HG03565 (cell line): Measurements from ENCODE around the gene WDR64.
A peak's percentile ranks its signal among the peaks of the same experiment; 100 is the strongest.

Experiments used
- ATAC-seq: cut with Tn5 transposase; IDR thresholded peaks from one replicate; pipeline ENCODE4 v1.9.1; 2021; ENCODE audit warnings: mild to moderate bottlenecking, moderate library complexity; ENCODE audit not compliant: unreplicated experiment

Gene WDR64

GRCh38 chr1:241630899-241631298 is 21.2 kb upstream of the WDR64 start:
- no peak for ATAC-seq

GRCh38 chr1:241631674-241632073 is 20.4 kb upstream of the WDR64 start:
- ATAC-seq, result no peak

GRCh38 chr1:241632987-241633386 is 19.1 kb upstream of the WDR64 start:
- no peak for ATAC-seq

DNA sequence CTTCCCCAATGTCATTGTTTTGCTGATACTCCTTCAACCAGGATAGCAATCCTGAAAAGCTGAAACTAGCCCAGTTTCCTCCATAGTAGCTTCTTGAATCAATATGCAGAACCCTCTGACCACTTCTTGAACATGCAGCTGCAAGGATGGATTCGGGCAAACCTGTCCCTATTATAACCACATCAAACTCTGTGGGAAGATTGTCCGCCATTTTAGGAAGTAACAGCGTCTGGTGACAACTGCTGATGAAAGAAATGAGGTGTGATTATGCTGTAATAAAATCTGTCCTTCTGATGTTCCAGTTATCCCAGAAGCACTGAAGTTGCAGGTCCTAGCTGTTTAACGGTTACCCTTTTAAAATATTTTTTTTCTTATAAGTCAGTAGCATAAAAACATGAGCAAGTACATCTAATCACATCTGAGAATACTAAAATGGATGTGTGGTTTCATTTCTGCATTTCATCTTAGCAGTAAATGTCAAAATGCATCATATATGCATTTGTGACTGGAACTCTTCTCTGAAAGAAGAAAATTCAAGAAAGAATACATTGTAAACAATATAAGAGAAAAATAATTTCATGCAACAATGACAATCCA is 16.4 kb upstream of the WDR64 start:
- ATAC-seq, result no peak

DNA sequence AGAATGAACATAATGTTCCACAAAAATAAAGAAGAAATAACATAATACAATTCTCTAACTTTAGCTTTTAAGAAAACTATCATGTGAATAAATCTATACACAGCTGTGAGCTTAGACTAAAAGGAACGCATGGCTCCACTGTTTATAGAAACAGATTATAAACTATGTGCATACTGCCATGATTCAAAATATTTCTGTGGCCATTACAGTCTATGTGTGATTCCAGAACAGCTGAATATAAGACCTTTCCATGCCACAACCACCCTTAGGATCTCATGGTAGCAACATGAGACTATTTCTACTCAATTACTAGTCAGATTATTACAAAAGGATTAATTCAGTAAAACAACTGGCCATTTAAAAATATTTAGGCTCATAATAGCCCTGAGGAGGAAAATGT is 15.8 kb upstream of the WDR64 start:
- ATAC-seq, result no peak

DNA sequence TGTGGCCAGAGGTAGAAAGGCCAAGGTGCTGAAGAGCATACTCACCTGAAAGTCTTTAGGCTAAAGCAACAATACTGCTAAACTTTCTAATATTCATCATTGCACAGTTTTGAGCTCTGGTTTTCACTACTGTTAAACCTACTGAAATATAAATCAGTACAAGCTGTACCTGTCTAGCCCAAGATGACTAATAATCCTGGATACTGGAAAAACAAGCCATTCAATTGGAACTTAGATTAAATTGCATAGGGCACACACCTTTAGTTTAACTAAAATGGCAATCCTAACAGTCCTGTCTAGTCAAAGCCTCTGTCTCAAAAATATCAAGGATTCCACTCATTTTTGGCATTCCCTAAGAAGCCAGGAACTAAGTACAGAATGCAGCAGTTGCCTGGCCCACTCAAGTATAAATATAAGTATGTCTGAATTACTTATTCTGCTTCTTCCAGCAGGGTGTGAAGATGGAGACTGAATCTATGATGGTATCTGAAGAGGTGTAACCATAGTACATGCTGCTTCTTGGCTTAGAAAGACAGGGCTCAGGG is 15.0 kb upstream of the WDR64 start:
- no peak for ATAC-seq

- no peak for ATAC-seq
Observed at GRCh38 chr1:241637604-241638003, 14.5 kb upstream of the WDR64 start.

- no peak for ATAC-seq
Observed at GRCh38 chr1:241638099-241638682, 13.9 kb upstream of the WDR64 start.

DNA sequence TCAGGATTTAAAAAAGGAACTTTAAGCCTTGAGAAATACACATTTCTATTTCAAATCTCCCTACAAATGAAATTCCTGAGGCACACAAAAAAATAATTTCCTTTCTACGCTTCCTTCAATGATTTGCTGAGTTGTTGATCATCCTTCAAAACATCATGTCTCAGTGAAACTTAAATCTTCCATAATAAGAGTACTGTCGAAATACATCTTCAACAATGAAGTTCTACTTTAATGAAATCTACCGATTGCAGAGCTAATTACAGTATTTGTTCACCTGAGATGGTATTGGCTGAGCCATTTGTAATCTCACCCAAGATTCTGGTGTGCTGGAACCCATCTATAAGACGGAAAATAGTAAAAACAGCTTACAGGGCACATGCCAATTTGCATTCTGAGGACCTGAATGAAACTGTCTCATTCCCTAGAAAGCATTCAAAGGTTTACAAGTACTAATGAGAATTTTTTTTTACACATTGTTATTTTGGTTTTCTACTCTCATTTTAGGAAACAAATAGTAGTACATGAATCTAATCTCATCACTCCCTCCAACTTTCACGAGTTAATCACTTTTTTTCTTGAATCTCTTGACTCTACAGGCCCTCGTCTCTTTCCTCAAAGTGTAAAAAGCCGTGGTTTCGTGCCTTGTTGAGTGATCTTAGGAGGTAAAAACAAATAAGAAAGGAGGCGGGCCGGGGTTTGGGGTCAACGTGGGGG is 13.0 kb upstream of the WDR64 start:
- ATAC-seq, result no peak

DNA sequence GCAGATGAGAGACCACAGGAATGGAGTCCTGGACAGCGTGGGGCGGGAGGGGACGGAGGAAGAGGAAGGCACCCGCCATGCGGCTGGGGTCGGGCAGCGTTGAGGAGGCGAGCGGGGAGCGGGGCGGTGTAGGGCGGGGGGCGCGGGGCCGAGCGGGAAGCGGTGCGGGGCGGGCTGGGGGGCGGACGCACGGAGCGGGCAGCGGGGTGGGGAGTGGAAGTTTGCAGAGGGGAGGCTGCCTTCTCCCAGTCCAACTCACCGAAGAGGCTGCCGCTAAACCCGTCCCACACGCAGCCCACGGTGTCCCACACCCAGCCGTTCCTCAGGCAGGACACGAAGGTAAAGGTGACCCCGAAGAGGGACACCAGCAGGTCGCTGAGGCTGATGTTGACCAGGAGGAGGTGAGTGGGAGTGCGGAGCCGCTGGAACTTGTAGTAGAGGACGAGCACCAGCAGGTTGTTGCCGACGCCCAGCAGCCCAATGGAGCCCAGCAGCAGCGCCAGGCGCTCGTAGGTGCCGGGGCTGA is 12.4 kb upstream of the WDR64 start:
- ATAC-seq, result peak; percentile 45

- peak; percentile 80 for ATAC-seq
Observed at GRCh38 chr1:241640149-241640866, 11.8 kb upstream of the WDR64 start, which contains the start of the genes CHML and OPN3. TSS of gene CHML (minus strand) at chr1:241640369. CDS start at chr1:241635766, 4,603 bp downstream. TSS of gene OPN3 (minus strand) at chr1:241640369. CDS start at chr1:241640254, 115 bp downstream.

DNA sequence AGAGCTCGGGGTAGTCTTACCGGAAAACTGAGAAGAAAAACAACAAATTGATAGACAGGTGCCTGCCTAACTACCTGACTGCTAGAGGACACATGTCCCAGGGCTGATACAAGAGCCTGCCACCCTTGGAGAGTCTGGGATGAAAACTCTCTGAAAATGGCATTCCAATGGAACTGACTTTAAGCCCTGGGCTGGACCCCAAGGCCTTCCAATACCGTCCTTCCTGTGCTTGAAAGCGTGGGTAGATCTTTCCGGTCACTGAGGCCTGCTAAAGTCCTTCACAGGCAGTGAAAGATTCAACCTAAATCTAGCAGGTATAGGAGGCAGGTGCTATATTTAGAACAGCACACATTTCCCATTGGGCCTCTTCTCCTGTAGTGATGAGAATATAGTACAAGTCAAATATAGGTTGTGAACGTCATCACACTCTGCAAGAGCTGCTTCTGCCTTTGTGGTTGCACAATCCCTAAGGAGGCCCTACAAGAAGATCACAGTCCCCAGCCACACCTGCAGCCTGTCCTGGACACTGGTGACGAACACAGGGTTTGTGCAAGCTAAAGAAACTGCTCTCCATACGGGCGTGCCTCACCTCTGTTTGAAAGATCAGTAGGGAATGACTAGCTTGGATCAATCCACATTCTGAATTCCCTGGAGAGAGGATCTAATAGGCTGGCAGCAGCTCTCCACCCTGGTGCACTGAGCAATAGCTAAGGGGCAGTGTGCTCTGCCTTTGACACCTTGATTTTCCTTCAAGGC is 11.0 kb upstream of the WDR64 start:
- ATAC-seq, result no peak

DNA sequence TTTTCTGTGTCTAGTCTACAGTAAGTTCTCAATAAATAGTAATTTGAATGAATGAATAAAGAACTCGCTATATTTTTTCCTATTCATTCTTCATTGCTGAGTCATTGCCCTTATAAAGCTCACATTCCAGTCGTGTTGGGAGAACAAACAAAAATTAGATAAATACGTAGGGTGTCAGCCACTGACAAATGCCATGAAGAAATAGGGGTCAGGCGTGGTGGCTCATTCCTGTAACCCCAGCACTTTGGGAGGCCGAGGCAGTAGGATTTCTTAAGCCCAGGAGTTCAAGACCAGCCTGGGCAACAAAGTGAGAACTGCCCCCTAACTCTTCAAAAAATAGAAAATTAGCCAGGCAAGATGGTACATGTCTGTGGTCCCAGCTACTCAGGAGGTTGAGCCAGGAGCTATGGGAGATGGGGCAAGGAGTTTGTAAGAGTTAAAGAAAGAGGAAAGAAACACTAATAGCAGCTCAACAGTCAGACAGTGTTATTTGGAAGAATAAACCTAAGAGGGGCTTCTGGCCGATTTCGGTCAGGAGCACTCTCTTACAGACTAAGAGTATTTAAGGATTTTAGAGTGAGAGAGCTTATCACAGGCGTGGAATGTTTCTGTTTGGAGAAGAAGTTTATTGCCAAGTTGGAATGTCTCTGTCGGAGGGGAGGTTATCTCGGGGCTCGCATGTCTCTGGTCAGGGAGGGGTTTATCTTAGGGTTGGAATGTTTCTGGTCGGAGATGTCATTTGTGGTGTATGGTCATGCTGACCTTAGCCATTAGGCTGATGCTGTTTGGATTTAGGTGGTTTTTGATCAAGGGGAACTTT is 10.1 kb upstream of the WDR64 start:
- no peak for ATAC-seq

- ATAC-seq, result no peak
Observed at GRCh38 chr1:241642593-241642944, 9.5 kb upstream of the WDR64 start.

DNA sequence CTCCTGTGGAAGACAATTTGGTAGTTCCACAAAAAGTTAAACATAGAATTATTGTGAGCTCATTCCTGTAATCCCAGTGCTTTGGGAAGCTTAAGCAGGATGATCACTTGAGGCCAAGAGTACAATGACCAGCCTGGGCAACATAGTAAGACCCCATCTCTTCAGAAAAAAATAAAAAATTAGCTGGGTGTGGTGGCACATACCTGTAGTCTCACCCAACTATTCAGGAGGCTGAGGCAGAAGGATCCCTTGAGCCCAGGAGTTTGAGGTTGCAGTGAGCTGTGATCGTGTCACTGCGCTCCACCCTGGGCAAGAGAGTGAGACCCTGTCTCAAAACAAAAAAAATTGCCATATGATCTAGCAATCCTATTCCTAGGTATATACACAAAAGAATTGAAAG is 7.8 kb upstream of the WDR64 start:
- no peak for ATAC-seq

GRCh38 chr1:241645199-241645598 is 6.9 kb upstream of the WDR64 start:
- no peak for ATAC-seq

GRCh38 chr1:241646201-241646600 is 5.9 kb upstream of the WDR64 start:
- ATAC-seq, result no peak

DNA sequence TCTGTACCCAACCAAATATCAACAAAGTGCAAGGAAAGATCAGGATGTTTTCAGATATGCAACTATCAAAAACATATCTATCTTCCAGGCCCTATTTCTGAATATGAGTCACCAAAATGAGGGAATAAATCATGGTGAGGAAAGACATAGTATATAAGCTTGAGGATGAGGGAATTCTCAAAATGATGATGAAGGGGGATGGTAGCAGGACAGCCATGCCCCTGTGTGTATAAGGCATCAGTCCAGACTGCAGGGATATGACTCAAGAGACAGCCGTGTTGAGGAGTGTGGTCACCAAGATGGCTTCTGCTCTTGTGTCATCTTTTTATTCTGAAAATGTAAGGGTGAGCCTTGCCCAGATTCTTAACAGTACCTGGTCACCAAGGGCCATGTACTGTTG is 4.4 kb upstream of the WDR64 start:
- ATAC-seq, result no peak

GRCh38 chr1:241648159-241648558 is 3.9 kb upstream of the WDR64 start:
- ATAC-seq, result no peak

- no peak for ATAC-seq
Observed at GRCh38 chr1:241654019-241654418, 1.9 kb downstream of the WDR64 start.
